Spleen (tissue), 7 donors: ENCODE data around the gene FST.

Experiments used
- POLR2A ChIP-seq, 3 donors: fragments of 450-650 bp; IDR thresholded peaks; one replicate each; pipeline ENCODE4 v1.5.1; 2017; ENCODE audit warnings: antibody characterized with exemption in 3 of 3, mild to moderate bottlenecking in 1 of 3
- TF ChIP-seq, protein P1 (sequence below), 11 experiments: fragments of 200-600 bp in 7 of 11; fragments of 450-650 bp in 4 of 11; sonication (generic) in 4 of 11; IDR thresholded peaks in 8 of 11; conservative IDR thresholded peaks in 3 of 11; 1 replicate in 7 of 11; 2 replicates in 4 of 11; pipeline versions ENCODE4 v1.4.0 to v1.8.0; 2016 to 2021; ENCODE audit warnings: antibody characterized with exemption in 11 of 11, inconsistent platforms in 4 of 11, mild to moderate bottlenecking in 1 of 11
- donor health status: DM: no; HTN: no; CAD: no; lungs with moderate emphysema.
- donor health status: DM: no; HTN: no; CAD: no.
- donor health status: DM: no; HTN: no; CAD: no.

DNA sequence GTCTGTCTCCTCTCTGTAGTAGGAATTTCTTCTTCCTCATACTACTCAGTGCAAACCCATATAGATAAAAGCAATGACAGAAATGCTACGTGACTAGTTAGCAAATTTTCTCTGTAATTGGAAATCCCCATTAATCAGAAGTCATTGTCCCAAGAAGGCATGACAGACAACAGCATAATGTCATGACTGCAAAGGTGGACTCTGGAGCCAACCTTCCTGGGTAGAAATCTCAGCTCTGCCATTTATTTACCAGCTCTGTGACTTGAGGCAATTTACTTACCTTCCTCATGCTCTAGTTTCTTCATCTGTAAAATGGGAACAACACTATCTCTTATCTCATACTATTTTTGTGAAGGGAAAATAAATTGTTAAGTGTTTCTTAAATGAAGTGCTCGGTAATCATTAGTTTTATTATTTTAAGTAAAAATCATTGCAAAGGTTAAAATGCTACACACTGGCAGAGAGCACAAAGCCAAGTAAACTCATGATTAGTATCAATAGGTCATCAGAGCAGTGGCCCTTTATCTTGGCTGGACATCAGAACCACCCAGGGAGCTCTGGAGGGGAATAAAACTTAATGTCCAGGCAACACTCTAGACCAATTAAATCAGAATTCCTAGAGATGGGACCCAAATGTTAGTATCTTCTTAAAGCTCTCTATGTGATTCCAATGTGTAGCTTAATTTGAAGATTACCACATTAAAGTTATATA, 43.8 kb upstream of the FST start:
- TF ChIP-seq, protein P1, sequence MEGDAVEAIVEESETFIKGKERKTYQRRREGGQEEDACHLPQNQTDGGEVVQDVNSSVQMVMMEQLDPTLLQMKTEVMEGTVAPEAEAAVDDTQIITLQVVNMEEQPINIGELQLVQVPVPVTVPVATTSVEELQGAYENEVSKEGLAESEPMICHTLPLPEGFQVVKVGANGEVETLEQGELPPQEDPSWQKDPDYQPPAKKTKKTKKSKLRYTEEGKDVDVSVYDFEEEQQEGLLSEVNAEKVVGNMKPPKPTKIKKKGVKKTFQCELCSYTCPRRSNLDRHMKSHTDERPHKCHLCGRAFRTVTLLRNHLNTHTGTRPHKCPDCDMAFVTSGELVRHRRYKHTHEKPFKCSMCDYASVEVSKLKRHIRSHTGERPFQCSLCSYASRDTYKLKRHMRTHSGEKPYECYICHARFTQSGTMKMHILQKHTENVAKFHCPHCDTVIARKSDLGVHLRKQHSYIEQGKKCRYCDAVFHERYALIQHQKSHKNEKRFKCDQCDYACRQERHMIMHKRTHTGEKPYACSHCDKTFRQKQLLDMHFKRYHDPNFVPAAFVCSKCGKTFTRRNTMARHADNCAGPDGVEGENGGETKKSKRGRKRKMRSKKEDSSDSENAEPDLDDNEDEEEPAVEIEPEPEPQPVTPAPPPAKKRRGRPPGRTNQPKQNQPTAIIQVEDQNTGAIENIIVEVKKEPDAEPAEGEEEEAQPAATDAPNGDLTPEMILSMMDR (IDR thresholded peaks at IDR 0.05 in 8 of 11, conservative IDR thresholded peaks at IDR 0.05 in 3 of 11): no peak
- no peak for TF ChIP-seq POLR2A (IDR thresholded peaks at IDR 0.05)
